Neuronal stem cell (in vitro differentiated cells): ENCODE results near the gene HOXB9.

Experiments used
- DNase-seq: peaks from one replicate; pipeline ENCODE4 v3.0.0-alpha.2; 2013; ENCODE audit warnings: low spot score
- H2AFZ ChIP-seq: one replicate; pipeline ENCODE4 v1.6.1; 2013; ENCODE audit warnings: mild to moderate bottlenecking, low read length, inconsistent platforms
- H2AK5ac ChIP-seq: 2 replicates; pipeline ENCODE4 v1.6.1; 2013; ENCODE audit warnings: low read depth, mild to moderate bottlenecking, inconsistent platforms, low read length, moderate library complexity, mixed read lengths
- H2BK120ac ChIP-seq: 2 replicates; pipeline ENCODE4 v1.6.1; 2013; ENCODE audit warnings: low read depth, mild to moderate bottlenecking, inconsistent platforms, low read length, moderate library complexity, mixed read lengths
- H2BK12ac ChIP-seq: one replicate; pipeline ENCODE4 v1.6.1; 2013; ENCODE audit warnings: low read length, inconsistent platforms
- H2BK15ac ChIP-seq: 2 replicates; pipeline ENCODE4 v1.6.1; 2013; ENCODE audit warnings: mild to moderate bottlenecking, low read length, inconsistent platforms, mixed read lengths
- H2BK5ac ChIP-seq: one replicate; pipeline ENCODE4 v1.6.1; 2013; ENCODE audit warnings: inconsistent platforms, mild to moderate bottlenecking, low read length, moderate library complexity
- H3K14ac ChIP-seq: one replicate; pipeline ENCODE4 v1.6.1; 2013; ENCODE audit warnings: low read length, inconsistent platforms
- H3K18ac ChIP-seq: 2 replicates; pipeline ENCODE4 v1.6.1; 2013; ENCODE audit warnings: low read length, inconsistent platforms
- H3K23ac ChIP-seq: 2 replicates; pipeline ENCODE4 v1.6.1; 2013; ENCODE audit warnings: low read depth, mild to moderate bottlenecking, mixed read lengths, low read length, inconsistent platforms; ENCODE audit not compliant: poor library complexity
- H3K27ac ChIP-seq: replicated peaks from 3 replicates; pipeline ENCODE4 v1.5.1; 2013; ENCODE audit warnings: low read length, inconsistent platforms
- H3K27me3 ChIP-seq, 3 experiments: 2 replicates each; pipeline ENCODE4 v1.6.1; 2013; ENCODE audit warnings: low read length in 3 of 3, mild to moderate bottlenecking in 2 of 3, inconsistent platforms in 1 of 3, low read depth in 1 of 3, mixed read lengths in 1 of 3, moderate library complexity in 1 of 3; ENCODE audit not compliant: control insufficient read depth in 3 of 3, insufficient read depth in 3 of 3
- H3K36me3 ChIP-seq, 2 donors: replicated peaks in 1 of 2; 2 replicates each; pipeline ENCODE4 v1.6.1; 2013; ENCODE audit warnings: low read length in 2 of 2; ENCODE audit not compliant: control insufficient read depth in 2 of 2, insufficient read depth in 2 of 2
- H3K4ac ChIP-seq: 2 replicates; pipeline ENCODE4 v1.6.1; 2013; ENCODE audit warnings: inconsistent platforms, mild to moderate bottlenecking, low read length, moderate library complexity
- H3K4me1 ChIP-seq, 2 donors: 1 replicate in 1 of 2; 2 replicates in 1 of 2; pipeline ENCODE4 v1.6.1; 2013; ENCODE audit warnings: low read length in 2 of 2, low read depth in 1 of 2; ENCODE audit not compliant: control insufficient read depth in 2 of 2, insufficient read depth in 1 of 2
- H3K4me2 ChIP-seq: one replicate; pipeline ENCODE4 v1.6.1; 2013; ENCODE audit warnings: mild to moderate bottlenecking, low read length, inconsistent platforms; ENCODE audit not compliant: insufficient read depth, poor library complexity, severe bottlenecking
- H3K4me3 ChIP-seq, 2 donors: 2 replicates each; pipeline ENCODE4 v1.5.1; 2013; ENCODE audit warnings: low read length in 2 of 2, mild to moderate bottlenecking in 2 of 2, inconsistent platforms in 1 of 2, moderate library complexity in 1 of 2
- H3K79me1 ChIP-seq: one replicate; pipeline ENCODE4 v1.6.1; 2013; ENCODE audit warnings: low read depth, mild to moderate bottlenecking, inconsistent platforms, low read length, moderate library complexity
- H3K9ac ChIP-seq: one replicate; pipeline ENCODE4 v1.6.1; 2013; ENCODE audit warnings: mild to moderate bottlenecking, low read depth, low read length, inconsistent platforms; ENCODE audit not compliant: poor library complexity
- H3K9me3 ChIP-seq, 2 donors: replicated peaks in 1 of 2; 2 replicates each; pipeline versions ENCODE3 to v1.6.1; 2013; ENCODE audit warnings: low read length in 2 of 2, mild to moderate bottlenecking in 2 of 2, inconsistent platforms in 1 of 2, low read depth in 1 of 2, mixed read lengths in 1 of 2, moderate library complexity in 1 of 2; ENCODE audit not compliant: control insufficient read depth in 2 of 2, insufficient read depth in 1 of 2
- H4K8ac ChIP-seq: one replicate; pipeline ENCODE4 v1.6.1; 2013; ENCODE audit warnings: low read depth, mild to moderate bottlenecking, inconsistent platforms, low read length, moderate library complexity
- H4K91ac ChIP-seq: one replicate; pipeline ENCODE4 v1.6.1; 2013; ENCODE audit warnings: low read length, low read depth, mild to moderate bottlenecking, inconsistent platforms; ENCODE audit not compliant: poor library complexity
- WGBS, 2 donors: extraction: QIAGEN DNeasy Blood & Tissue Kit; methylation state at CpG; one replicate each; pipeline ENCODE4 v1.1.7; 2013; ENCODE audit warnings: missing lambda C conversion rate in 2 of 2, mixed read lengths in 1 of 2; ENCODE audit not compliant: insufficient read length in 2 of 2, insufficient replicate concordance in 1 of 2; ENCODE audit errors: extremely low coverage in 2 of 2; 5-methylcytosine and 5-hydroxymethylcytosine counted together

Gene HOXB9

DNA sequence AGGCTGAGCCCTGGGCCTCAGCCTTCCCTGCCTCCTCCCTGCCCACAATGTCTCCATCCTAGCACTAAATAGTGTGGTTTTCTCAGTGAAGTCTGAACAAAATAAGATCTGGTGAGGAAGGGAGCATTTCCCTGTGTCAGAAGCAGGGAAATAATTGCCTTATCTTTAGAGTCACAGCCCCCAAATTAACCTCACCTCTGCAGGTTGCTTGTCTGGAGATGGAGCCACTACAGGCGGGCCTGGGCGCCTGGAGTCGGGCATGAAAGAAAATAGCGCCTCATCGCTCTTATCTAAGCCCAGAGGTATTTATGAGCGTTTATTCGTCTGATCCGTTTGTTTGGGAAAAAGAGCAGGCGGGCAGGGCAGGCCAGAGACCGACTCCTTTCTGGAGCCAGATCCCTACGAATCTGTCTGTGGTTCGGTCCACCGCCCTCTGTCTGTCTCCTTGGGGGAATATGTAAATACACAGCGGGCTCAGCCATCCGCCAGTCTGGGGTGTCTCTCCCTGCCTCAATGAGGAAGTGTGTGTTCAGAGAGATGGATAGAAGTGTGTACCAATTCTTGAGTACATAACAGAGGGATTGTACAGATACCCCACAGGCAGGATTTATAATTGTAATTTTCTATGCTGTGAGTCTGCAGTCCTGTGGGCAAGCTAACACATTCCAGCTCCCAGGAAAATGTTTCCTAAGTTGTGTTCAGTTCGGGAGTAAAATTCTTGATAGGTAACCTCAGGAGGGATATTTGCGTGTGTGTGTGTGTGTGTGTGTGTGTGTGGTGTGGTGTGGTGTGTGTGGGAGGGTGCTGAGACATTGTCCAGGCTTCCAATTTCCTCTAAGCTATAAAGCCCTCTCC, 25.7 kb downstream of the HOXB9 start:
- Histone ChIP-seq H2BK12ac (no peak overlapping the region), H3K27ac (no peak overlapping the region), H4K91ac (no peak overlapping the region), H3K23ac (no peak overlapping the region), H3K36me3 (no peaks in the 10 kb centered on the region), H2BK120ac (no peak overlapping the region), H3K9me3 (peaks cover 4 to 6% of the 10 kb centered on the region in 2 donors), H2BK5ac (no peak overlapping the region), H3K27me3 (peaks cover 74 to 100% (median 100%) of the 10 kb centered on the region in 3 experiments), H3K4me2 (no peak overlapping the region), H2BK15ac (no peak overlapping the region), H2AFZ (no peak overlapping the region), H3K79me1 (no peaks in the 10 kb centered on the region), H3K4me1 (no peaks in the 10 kb centered on the region), H3K18ac (no peak overlapping the region), H4K8ac (no peak overlapping the region), H3K14ac (no peak overlapping the region), H3K9ac (no peak overlapping the region), H3K4me3 (no peak overlapping the region), H2AK5ac (no peak overlapping the region), H3K4ac (no peak overlapping the region)
- DNase-seq, result no peak
- WGBS, 2 donors, result no CpG with 5 or more reads among the region's 17 CpGs

DNA sequence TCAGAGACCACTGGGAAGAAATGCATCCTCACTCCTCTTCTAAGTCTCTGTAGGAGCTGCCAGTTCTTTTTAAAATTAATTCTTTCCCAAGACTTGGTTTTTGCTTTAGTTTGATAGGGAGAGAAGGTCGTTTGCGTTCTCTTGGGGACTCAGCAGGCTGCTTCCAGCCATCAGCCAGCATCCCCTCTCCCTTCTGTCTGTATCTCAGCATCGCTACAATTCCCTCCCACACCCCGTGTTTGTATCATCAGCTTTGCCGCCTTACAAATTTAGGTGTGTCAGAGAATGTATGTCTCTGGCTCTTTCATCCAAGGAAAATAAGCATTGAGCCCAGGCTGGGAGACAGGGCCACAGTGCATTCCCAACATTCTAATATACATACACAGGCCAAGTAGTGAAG, 26.8 kb downstream of the HOXB9 start:
- H3K9me3 ChIP-seq, result peaks cover 0 to 6% of the 10 kb centered on the region in 2 donors
- no peak overlapping the region for H2AK5ac ChIP-seq
- H3K14ac ChIP-seq, result no peak overlapping the region
- no peak overlapping the region for H3K27ac ChIP-seq
- no peak overlapping the region for H4K91ac ChIP-seq
- H2BK120ac ChIP-seq, result no peak overlapping the region
- no peak overlapping the region for H2BK12ac ChIP-seq
- no peak overlapping the region for H3K23ac ChIP-seq
- no peak overlapping the region for H4K8ac ChIP-seq
- H2BK15ac ChIP-seq, result no peak overlapping the region
- DNase-seq, result no peak
- H3K18ac ChIP-seq, result no peak overlapping the region
- WGBS, 2 donors, result no CpG with 5 or more reads among the region's 5 CpGs
- peaks cover 78 to 100% (median 100%) of the 10 kb centered on the region in 3 experiments for H3K27me3 ChIP-seq
- H3K4me1 ChIP-seq, result no peaks in the 10 kb centered on the region
- H2BK5ac ChIP-seq, result no peak overlapping the region
- no peaks in the 10 kb centered on the region for H3K79me1 ChIP-seq
- no peak overlapping the region for H3K4me3 ChIP-seq
- H2AFZ ChIP-seq, result no peak overlapping the region
- H3K36me3 ChIP-seq, result no peaks in the 10 kb centered on the region
- H3K4ac ChIP-seq, result no peak overlapping the region
- no peak overlapping the region for H3K9ac ChIP-seq
- H3K4me2 ChIP-seq, result no peak overlapping the region

DNA sequence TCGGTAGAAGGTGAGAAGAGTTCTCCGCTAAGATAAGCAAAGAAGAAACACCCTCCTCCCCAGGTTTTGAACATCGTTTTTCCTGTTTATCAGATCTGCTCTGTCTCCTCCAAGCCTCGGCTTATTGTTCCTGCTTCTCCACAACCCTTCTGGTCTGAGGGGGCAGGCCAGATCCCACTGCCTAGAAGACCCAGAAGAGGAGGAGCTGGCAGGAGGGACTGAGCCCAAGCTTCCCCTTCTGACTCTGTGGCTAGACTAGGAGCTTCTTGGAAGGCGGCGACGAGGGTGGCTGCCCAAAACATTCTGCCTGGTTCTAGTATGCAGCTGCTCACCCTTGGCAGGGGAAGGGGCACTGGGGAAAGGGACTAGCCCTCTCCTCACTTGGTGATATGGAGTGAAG, 27.4 kb downstream of the HOXB9 start:
- no peak overlapping the region for H3K27ac ChIP-seq
- no CpG with 5 or more reads among the region's 7 CpGs for WGBS, 2 donors
- H3K4me2 ChIP-seq, result no peak overlapping the region
- H3K9ac ChIP-seq, result no peak overlapping the region
- no peak overlapping the region for H4K91ac ChIP-seq
- H3K9me3 ChIP-seq, result peaks cover 0 to 6% of the 10 kb centered on the region in 2 donors
- no peak overlapping the region for H2BK120ac ChIP-seq
- no peak overlapping the region for H2BK15ac ChIP-seq
- H3K4me3 ChIP-seq, result no peak overlapping the region
- H3K36me3 ChIP-seq, result no peaks in the 10 kb centered on the region
- H3K23ac ChIP-seq, result no peak overlapping the region
- H3K4me1 ChIP-seq, result no peaks in the 10 kb centered on the region
- peaks cover 76 to 100% (median 100%) of the 10 kb centered on the region in 3 experiments for H3K27me3 ChIP-seq
- no peak overlapping the region for H3K4ac ChIP-seq
- H3K18ac ChIP-seq, result no peak overlapping the region
- no peak overlapping the region for H3K14ac ChIP-seq
- no peak overlapping the region for H4K8ac ChIP-seq
- H3K79me1 ChIP-seq, result no peaks in the 10 kb centered on the region
- no peak overlapping the region for H2BK5ac ChIP-seq
- no peak for DNase-seq
- H2AFZ ChIP-seq, result no peak overlapping the region
- H2BK12ac ChIP-seq, result no peak overlapping the region
- no peak overlapping the region for H2AK5ac ChIP-seq

DNA sequence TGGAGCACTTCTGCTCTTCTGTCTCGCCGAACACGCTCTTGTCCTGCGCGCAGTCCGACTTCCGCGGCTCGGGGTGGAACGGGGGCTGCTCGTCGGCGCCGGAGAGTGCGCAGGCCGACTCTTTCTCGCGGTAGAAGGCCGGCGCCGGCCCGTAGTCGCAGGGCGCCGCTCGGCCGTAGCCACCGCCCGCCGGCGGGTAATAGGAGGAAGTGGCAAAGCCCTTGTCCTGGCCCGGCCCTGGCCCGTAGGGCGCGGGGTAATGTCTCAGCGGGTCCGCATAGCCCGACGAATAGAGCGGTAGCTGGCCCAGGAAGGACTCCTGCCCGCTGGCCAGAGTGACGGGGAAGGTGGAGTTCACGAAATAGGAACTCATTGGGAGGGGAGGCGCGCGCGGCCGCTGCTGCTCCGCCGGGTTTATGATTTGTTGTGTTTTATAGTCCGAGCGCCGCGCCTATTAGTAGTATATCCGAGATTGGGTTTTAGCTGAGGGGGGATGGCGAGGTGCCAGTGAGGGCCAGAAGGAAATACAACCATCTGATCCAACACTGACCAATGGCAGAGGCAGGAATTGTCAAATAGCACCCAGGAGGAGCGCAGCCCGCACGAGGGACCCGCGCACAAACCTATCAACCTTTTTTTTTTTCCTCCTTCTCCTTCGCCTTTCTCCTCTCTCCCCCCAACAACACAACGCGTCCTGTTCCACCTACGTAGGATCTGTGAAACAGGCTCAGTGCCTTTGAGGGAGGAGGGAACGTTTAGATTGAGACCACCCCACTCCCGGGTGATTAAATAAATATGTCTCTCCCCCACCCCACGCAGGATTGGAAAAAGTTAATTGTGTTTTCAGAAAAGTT, 28.2 kb downstream of the HOXB9 start:
- no peak overlapping the region for H3K4me2 ChIP-seq
- no peak overlapping the region for H2BK5ac ChIP-seq
- H3K23ac ChIP-seq, result peak overlapping the region; percentile 53
- peak overlapping the region; percentile 17 for H2AFZ ChIP-seq
- no peak overlapping the region for H2BK15ac ChIP-seq
- H3K27me3 ChIP-seq, result peaks cover 76 to 100% (median 100%) of the 10 kb centered on the region in 3 experiments
- no peak overlapping the region for H3K27ac ChIP-seq
- H2BK12ac ChIP-seq, result no peak overlapping the region
- H3K14ac ChIP-seq, result no peak overlapping the region
- DNase-seq, result no peak
- H3K9me3 ChIP-seq, result peaks cover 0 to 4% of the 10 kb centered on the region in 2 donors
- no peaks in the 10 kb centered on the region for H3K79me1 ChIP-seq
- no peak overlapping the region for H3K18ac ChIP-seq
- no peak overlapping the region for H2AK5ac ChIP-seq
- H3K4me3 ChIP-seq, result no peak overlapping the region
- H4K91ac ChIP-seq, result no peak overlapping the region
- H3K36me3 ChIP-seq, result no peaks in the 10 kb centered on the region
- no peaks in the 10 kb centered on the region for H3K4me1 ChIP-seq
- no peak overlapping the region for H4K8ac ChIP-seq
- no peak overlapping the region for H2BK120ac ChIP-seq
- no peak overlapping the region for H3K4ac ChIP-seq
- no peak overlapping the region for H3K9ac ChIP-seq
- WGBS, 2 donors, result no CpG with 5 or more reads among the region's 68 CpGs
